K562 (cell line): ENCODE data around the gene LTO1. TPM values are rescaled to one million over a fixed set of nuclear protein-coding genes. Genes with fewer than 3 reads are reported as not detected.

Experiments
- ATF2 ChIP-seq: sonication (generic); formaldehyde crosslinking; IDR thresholded peaks from 2 replicates; pipeline ENCODE4 v1.8.1; 2022; ENCODE audit warnings: missing genetic modification reagents
- CTCF ChIP-seq, 3 experiments: IDR thresholded peaks in 2 of 3; conservative IDR thresholded peaks in 1 of 3; 2 replicates each; pipeline ENCODE4 v1.5.1; 2011 to 2012; ENCODE audit warnings: low read length in 3 of 3, mild to moderate bottlenecking in 3 of 3, control low read depth in 2 of 3, improper control_type of control experiment in 1 of 3, inconsistent platforms in 1 of 3, low read depth in 1 of 3, mixed read lengths in 1 of 3, moderate library complexity in 1 of 3; ENCODE audit not compliant: insufficient read depth in 2 of 3
- ELF2 ChIP-seq: fragments of 250-450 bp; sonication (Bioruptor Pico); IDR thresholded peaks from 2 replicates; pipeline ENCODE4 v1.5.0; 2021; ENCODE audit warnings: mild to moderate bottlenecking
- MGA ChIP-seq: fragments of 450-650 bp; IDR thresholded peaks from 2 replicates; pipeline ENCODE4 v1.6.1; 2016; ENCODE audit warnings: mild to moderate bottlenecking, moderate library complexity
- PBX2 ChIP-seq, 2 experiments: IDR thresholded peaks in 1 of 2; conservative IDR thresholded peaks in 1 of 2; 2 replicates each; pipeline ENCODE4 v1.6.1; 2016; ENCODE audit warnings: low read depth in 2 of 2, mild to moderate bottlenecking in 1 of 2, missing compliant biosample characterization in 1 of 2, missing genetic modification characterization in 1 of 2, moderate library complexity in 1 of 2
- RBM25 ChIP-seq: fragments of 200-400 bp; formaldehyde crosslinking; IDR thresholded peaks from 2 replicates; pipeline ENCODE4 v1.6.1; 2018; ENCODE audit warnings: low read length, low read depth, moderate library complexity; ENCODE audit not compliant: severe bottlenecking
- polyA plus RNA-seq, 8 experiments: library from polyadenylated mRNA; depleted of rRNA in 4 of 8; stranded (reverse) in 5 of 8; unstranded in 3 of 8; fragments of >200 nt; fragmentation: Nextera tagmentation in 2 of 8; fragmentation: Illumina TruSeq in 1 of 8; extraction: Ambion mirVana in 2 of 8; extraction: Trizol in 1 of 8; gene quantifications; 2 replicates each; pipeline versions ENCODE4 v1.2.1 to v1.2.3, GENCODE V29; 2011 to 2014; ENCODE audit warnings: inconsistent platforms in 1 of 8, missing spikeins in 1 of 8
- total RNA-seq, 7 experiments: library from RNA; depleted of rRNA in 6 of 7; stranded (reverse); fragments of >200 nt in 6 of 7; fragmentation: Illumina TruSeq in 2 of 7; extraction: Trizol in 2 of 7; gene quantifications; 2 replicates each; pipeline versions ENCODE4 v1.2.1 to v1.2.3, GENCODE V29; 2011 to 2021; ENCODE audit warnings: low replicate concordance in 1 of 7

LTO1 gene
- total and polyA plus RNA-seq, 9 of the 15 experiments (the other 6 are each of a cell fraction or from before 2014, with no cell fraction given), result 2.6 to 43.4 (median 19.1) TPM

GRCh38 chr11:69674886-69675714, at the start of gene LTO1 (continued):
- TF ChIP-seq MGA, result peak; percentile 52; the same call in 1 of the 2 replicates
- TF ChIP-seq RBM25, result peak; percentile 66
- TF ChIP-seq ELF2 (CRISPR knock-in tag), result peak; percentile 98
- TF ChIP-seq CTCF (IDR thresholded peaks at IDR 0.05 in 2 of 3, conservative IDR thresholded peaks at IDR 0.05 in 1 of 3; ENCODE audit: insufficient read depth in 2 of 3, low read depth in 1 of 3, low read length in 3 of 3), result 0 out of 6 replicates have a peak, but pooled peaks of 1 of the 3 experiments have one; percentile 0
- no peak for TF ChIP-seq PBX2 (CRISPR knock-in tag; IDR thresholded peaks at IDR 0.05; ENCODE audit: low read depth)
- TF ChIP-seq PBX2 (tag; conservative IDR thresholded peaks at IDR 0.05; ENCODE audit: low read depth), result 0 out of 2 replicates have a peak, but pooled peaks have one; percentile 20
- TF ChIP-seq ATF2 (CRISPR knock-in tag), result no peak
